ENCODE results near the gene ZC3H12A.
A peak's percentile ranks its signal among the peaks of the same experiment; 100 is the strongest.
"Not testable (repeated sequence)": the region's sequence is repeated elsewhere in the genome, so short reads cannot be mapped to it uniquely, and the experiment has no call there.

The ZC3H12A gene

GRCh38 chr1:37502791-37503190 is 28.4 kb downstream of the ZC3H12A start:
- DNase-seq, result not testable (repeated sequence)

GRCh38 chr1:37506740-37507139 is 32.4 kb downstream of the ZC3H12A start:
- no peak for DNase-seq

GRCh38 chr1:37509181-37509580 is 34.8 kb downstream of the ZC3H12A start:
- no peak for DNase-seq

GRCh38 chr1:37513795-37514349 is 39.5 kb downstream of the ZC3H12A start:
- peak; percentile 13 to 35 (median 30) for DNase-seq

- peak; percentile 74 to 87 (median 78) for DNase-seq
Observed at GRCh38 chr1:37514350-37515184, 40.2 kb downstream of the ZC3H12A start, which contains the start of gene MEAF6. Gene MEAF6, minus strand, starts transcription at chr1:37514766. Its CDS starts 20 bp downstream, at chr1:37514746.

- no peak for DNase-seq
Observed at GRCh38 chr1:37515185-37516034, 41.0 kb downstream of the ZC3H12A start.

- DNase-seq, result no peak
Observed at GRCh38 chr1:37517569-37517968, 43.2 kb downstream of the ZC3H12A start.

GRCh38 chr1:37518241-37518640 is 43.9 kb downstream of the ZC3H12A start:
- DNase-seq, result not testable (repeated sequence)

- DNase-seq, result peak in 4 of 5 donors; percentile 12 to 53 (median 20)
Observed at GRCh38 chr1:37518929-37519328, 44.5 kb downstream of the ZC3H12A start.

- no peak for DNase-seq
Observed at GRCh38 chr1:37519613-37520012, 45.2 kb downstream of the ZC3H12A start.

- not testable (repeated sequence) for DNase-seq
Observed at GRCh38 chr1:37529888-37530287, 55.5 kb downstream of the ZC3H12A start.

- not testable (repeated sequence) for DNase-seq
Observed at GRCh38 chr1:37532418-37533156, 58.2 kb downstream of the ZC3H12A start.

GRCh38 chr1:37533317-37534093 is 59.1 kb downstream of the ZC3H12A start:
- DNase-seq, result no peak
